K562 (cell line): Measurements from ENCODE around the gene COPB2. TPM values are rescaled to one million over a fixed set of nuclear protein-coding genes. Genes with fewer than 3 reads are reported as not detected.

Experiments used
- ATAC-seq: fragments of 200-7000 bp; cut with Tn5 transposase; 3 replicates; pipeline ENCODE4 v1.9.1; 2020; ENCODE audit warnings: moderate library complexity
- BruUV-seq: library from RNA; stranded (reverse); fragments of 400-500 nt; replicated peaks from 2 replicates; lab custom pipeline; 2021; lab: Mats Ljungman, UMichigan
- CTCF ChIA-PET: fragments of 300-600 bp; formaldehyde crosslinking; extraction: SDS; loops from one replicate; lab custom pipeline; 2021; ENCODE audit warnings: low intra/inter-chr PET ratio; lab: Yijun Ruan, JAX
- POLR2A ChIA-PET: fragments of 300-600, 350-650 bp; sonication (Branson Sonifier 250); formaldehyde crosslinking; extraction: SDS; loops from one replicate; lab custom pipeline; 2021; ENCODE audit warnings: antibody characterized with exemption, inconsistent platforms; lab: Yijun Ruan, JAX
- DNase-seq, 4 experiments: peaks; one replicate each; pipeline versions ENCODE4 v3.0.0 to v3.0.0-alpha.2; 2011 to 2018; ENCODE audit warnings: low spot score in 3 of 4, mixed read lengths in 3 of 4; ENCODE audit errors: extremely low read depth in 1 of 4
- FAIRE-seq: peaks from 2 replicates; lab custom pipeline; 2011; peaks lifted over from hg19 to GRCh38; lab: Jason Lieb, UNC
- H2AFZ ChIP-seq: 2 replicates; pipeline ENCODE4 v1.6.0; 2011; ENCODE audit warnings: low read depth, low read length, control low read depth, inconsistent platforms
- H3K27ac ChIP-seq: fragments of 200-600 bp; 3 replicates; pipeline ENCODE4 v1.8.0; 2011; ENCODE audit warnings: low read depth, mild to moderate bottlenecking, control low read depth, inconsistent platforms, low read length, moderate library complexity, mixed read lengths; ENCODE audit errors: extremely low read depth
- H3K27me3 ChIP-seq, 2 experiments: fragments of 300-600 bp in 1 of 2; 2 replicates in 1 of 2; 3 replicates in 1 of 2; pipeline versions ENCODE4 v1.6.0 to v1.8.0; 2011; ENCODE audit warnings: inconsistent platforms in 2 of 2, low read length in 2 of 2, mild to moderate bottlenecking in 1 of 2, mixed read lengths in 1 of 2, moderate library complexity in 1 of 2; ENCODE audit not compliant: control insufficient read depth in 2 of 2, insufficient read depth in 2 of 2
- H3K36me3 ChIP-seq: fragments of 300-600 bp; 3 replicates; pipeline ENCODE4 v1.8.0; 2011; ENCODE audit warnings: mild to moderate bottlenecking, low read length, inconsistent platforms; ENCODE audit not compliant: control insufficient read depth, insufficient read depth
- H3K4me1 ChIP-seq, 2 experiments: fragments of 200-600 bp in 1 of 2; replicated peaks in 1 of 2; 2 replicates in 1 of 2; 3 replicates in 1 of 2; pipeline versions ENCODE4 v1.5.1 to v1.8.0; 2011; ENCODE audit warnings: inconsistent platforms in 2 of 2, low read length in 2 of 2, mild to moderate bottlenecking in 1 of 2, mixed read lengths in 1 of 2, moderate library complexity in 1 of 2; ENCODE audit not compliant: control insufficient read depth in 2 of 2, insufficient read depth in 2 of 2
- H3K4me2 ChIP-seq: 2 replicates; pipeline ENCODE4 v1.6.1; 2011; ENCODE audit warnings: low read length, control low read depth, inconsistent platforms, mixed read lengths; ENCODE audit not compliant: insufficient read depth
- H3K4me3 ChIP-seq: fragments of 200-600 bp; sonication (generic), shearing (Covaris generic); 2 replicates; pipeline ENCODE4 v1.5.1; 2016; ENCODE audit warnings: control low read depth, inconsistent platforms
- H3K79me2 ChIP-seq: fragments of 200-600 bp; 3 replicates; pipeline ENCODE4 v1.8.0; 2011; ENCODE audit warnings: low read length, inconsistent platforms; ENCODE audit not compliant: control insufficient read depth, insufficient read depth
- H3K9ac ChIP-seq, 2 experiments: 2 replicates each; pipeline versions ENCODE4 v1.6.0 to v1.6.1; 2011; ENCODE audit warnings: low read depth in 2 of 2, low read length in 2 of 2, control low read depth in 1 of 2, inconsistent platforms in 1 of 2, mild to moderate bottlenecking in 1 of 2, mixed read lengths in 1 of 2; ENCODE audit not compliant: insufficient read depth in 1 of 2
- H3K9me1 ChIP-seq: one replicate; pipeline ENCODE4 v1.6.0; 2011; ENCODE audit warnings: inconsistent platforms, mild to moderate bottlenecking, low read length, moderate library complexity; ENCODE audit not compliant: control insufficient read depth, insufficient read depth
- H3K9me3 ChIP-seq: replicated peaks from 2 replicates; pipeline ENCODE4 v1.5.1; 2011; ENCODE audit warnings: low read depth, low read length, inconsistent platforms; ENCODE audit not compliant: control insufficient read depth, insufficient read depth
- H4K20me1 ChIP-seq: replicated peaks from 2 replicates; pipeline ENCODE4 v1.6.1; 2011; ENCODE audit warnings: low read length, inconsistent platforms, mixed read lengths; ENCODE audit not compliant: control insufficient read depth, insufficient read depth
- ADNP ChIP-seq: fragments of 200-800 bp; sonication (Bioruptor generic); IDR thresholded peaks from 2 replicates; pipeline ENCODE4 v1.6.1; 2016; ENCODE audit warnings: missing genetic modification characterization, missing compliant biosample characterization
- BCOR ChIP-seq: fragments of 450-650 bp; IDR thresholded peaks from 2 replicates; pipeline ENCODE4 v1.6.1; 2016
- BRD9 ChIP-seq: fragments of 450-650 bp; IDR thresholded peaks from 2 replicates; pipeline ENCODE4 v1.6.1; 2018; ENCODE audit warnings: low read depth; ENCODE audit not compliant: partially characterized antibody
- CREB1 ChIP-seq, 2 experiments: sonication (generic) in 1 of 2; formaldehyde crosslinking in 1 of 2; IDR thresholded peaks; 2 replicates each; pipeline versions ENCODE4 v1.6.1 to v1.8.0; 2012 to 2022; ENCODE audit warnings: inconsistent platforms in 1 of 2, mild to moderate bottlenecking in 1 of 2, missing genetic modification reagents in 1 of 2, moderate library complexity in 1 of 2
- ELF1 ChIP-seq: fragments of 200-800 bp; sonication (Bioruptor generic); IDR thresholded peaks from 2 replicates; pipeline ENCODE4 v1.6.1; 2016; ENCODE audit warnings: missing genetic modification characterization, missing compliant biosample characterization
- HNRNPUL1 ChIP-seq: fragments of 200-400 bp; formaldehyde crosslinking; IDR thresholded peaks from 2 replicates; pipeline ENCODE4 v1.6.1; 2017; ENCODE audit warnings: low read length
- LARP7 ChIP-seq: fragments of 450-650 bp; IDR thresholded peaks from 2 replicates; pipeline ENCODE4 v1.6.1; 2016
- PCBP1 ChIP-seq: fragments of 200-400 bp; formaldehyde crosslinking; IDR thresholded peaks from 2 replicates; pipeline ENCODE4 v1.6.1; 2018; ENCODE audit warnings: mild to moderate bottlenecking, low read depth, low read length; ENCODE audit not compliant: poor library complexity, severe bottlenecking
- PHB2 ChIP-seq: fragments of 450-650 bp; IDR thresholded peaks from 2 replicates; pipeline ENCODE4 v1.6.1; 2017; ENCODE audit warnings: low read depth
- TAF7 ChIP-seq: fragments of 450-650 bp; IDR thresholded peaks from 2 replicates; pipeline ENCODE4 v1.6.1; 2016; ENCODE audit warnings: missing genetic modification characterization, missing compliant biosample characterization
- YY1 ChIP-seq, 3 experiments: IDR thresholded peaks; 2 replicates each; pipeline ENCODE4 v1.6.1; 2011; ENCODE audit warnings: low read length in 2 of 3, mild to moderate bottlenecking in 2 of 3, moderate library complexity in 2 of 3, borderline replicate concordance in 1 of 3, control low read depth in 1 of 3, low read depth in 1 of 3; ENCODE audit not compliant: insufficient read depth in 3 of 3, insufficient replicate concordance in 2 of 3, control insufficient read depth in 1 of 3, insufficient read length in 1 of 3; ENCODE audit errors: extremely low read depth in 1 of 3
- ZFP36 ChIP-seq: fragments of 150-350 bp; IDR thresholded peaks from 2 replicates; pipeline ENCODE4 v1.6.1; 2018; ENCODE audit warnings: low read length, low read depth; ENCODE audit not compliant: partially characterized antibody
- ZKSCAN1 ChIP-seq: fragments of 150-350 bp; IDR thresholded peaks from 2 replicates; pipeline ENCODE4 v1.6.1; 2016; ENCODE audit warnings: low read depth, low read length
- ZNF224 ChIP-seq: sonication (generic); formaldehyde crosslinking; IDR thresholded peaks from 2 replicates; pipeline ENCODE4 v1.8.0; 2022; ENCODE audit warnings: mild to moderate bottlenecking, missing genetic modification reagents
- ZNF277 ChIP-seq: fragments of 250-450 bp; sonication (Bioruptor Pico); IDR thresholded peaks from 2 replicates; pipeline ENCODE4 v1.8.0; 2022; ENCODE audit warnings: inconsistent platforms, mild to moderate bottlenecking, moderate library complexity, borderline replicate concordance
- WGBS: fragments of 100-300 bp; shearing (Covaris generic); methylation state at CpG from one replicate; pipeline ENCODE4 v1.1.6; 2016; ENCODE audit warnings: low coverage, mixed read lengths; ENCODE audit not compliant: insufficient coverage; ENCODE audit errors: missing lambda C conversion rate; 5-methylcytosine and 5-hydroxymethylcytosine counted together
- in situ Hi-C: fragments of 300-500 bp; cut with MboI; formaldehyde crosslinking; loops from 4 replicates; pipeline ENCODE4 v1.15.0; 2018; ENCODE audit warnings: inconsistent platforms, mixed read lengths
- intact Hi-C: fragments of 100-400 bp; cut with micrococcal nuclease; formaldehyde crosslinking; loops from 2 replicates; pipeline ENCODE4 v1.14.2; 2022
- polyA plus RNA-seq, 8 experiments: library from polyadenylated mRNA; depleted of rRNA in 4 of 8; stranded (reverse) in 5 of 8; unstranded in 3 of 8; fragments of >200 nt; fragmentation: Nextera tagmentation in 2 of 8; fragmentation: Illumina TruSeq in 1 of 8; extraction: Ambion mirVana in 2 of 8; extraction: Trizol in 1 of 8; gene quantifications; 2 replicates each; pipeline versions ENCODE4 v1.2.1 to v1.2.3, GENCODE V29; 2011 to 2014; ENCODE audit warnings: inconsistent platforms in 1 of 8, missing spikeins in 1 of 8
- total RNA-seq, 7 experiments: library from RNA; depleted of rRNA in 6 of 7; stranded (reverse); fragments of >200 nt in 6 of 7; fragmentation: Illumina TruSeq in 2 of 7; extraction: Trizol in 2 of 7; gene quantifications; 2 replicates each; pipeline versions ENCODE4 v1.2.1 to v1.2.3, GENCODE V29; 2011 to 2021; ENCODE audit warnings: low replicate concordance in 1 of 7
- TF ChIP-seq, protein P1 (sequence below): sonication (generic); formaldehyde crosslinking; IDR thresholded peaks from 2 replicates; pipeline ENCODE4 v1.8.1; 2022; ENCODE audit warnings: missing genetic modification reagents
- TF ChIP-seq, protein P2 (sequence below): fragments of 250-450 bp; sonication (Bioruptor Pico); IDR thresholded peaks from 2 replicates; pipeline ENCODE4 v1.5.0; 2021

The COPB2 gene
- total and polyA plus RNA-seq, 9 of the 15 experiments (the other 6 are each of a cell fraction or from before 2014, with no cell fraction given): 64.3 to 189 (median 130) TPM

DNA sequence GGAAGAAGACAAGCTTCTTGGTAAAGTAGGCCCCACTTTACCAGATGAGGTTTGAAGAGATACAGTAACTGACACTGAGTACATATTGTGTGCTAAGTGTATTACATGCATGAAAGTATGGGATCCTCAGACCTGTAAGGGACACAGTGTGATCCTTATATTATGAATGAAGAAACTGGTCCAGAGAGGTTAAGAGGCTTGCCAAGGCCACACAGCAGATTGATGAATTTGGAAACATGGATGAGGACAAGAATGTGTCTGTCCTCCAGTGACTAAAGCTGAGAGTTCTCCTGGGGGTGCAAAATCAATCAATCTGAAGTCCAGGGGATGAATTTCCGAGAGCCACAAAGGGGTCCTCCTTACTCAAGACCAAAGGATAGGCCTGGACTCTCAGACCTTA lies 77.0 kb downstream of the COPB2 start:
- peak overlapping the region; percentile 61 for H3K27ac ChIP-seq
- CTCF ChIA-PET: interaction anchor here (0.6 kb wide), 1 partner anchor 10 kb away, joined by 3 read pairs; no protein-coding TSS in a partner anchor
- TF ChIP-seq BCOR (peak; percentile 86), ZNF224 (no peak), PHB2 (no peak), BRD9 (no peak), ELF1 (tag) (no peak), ADNP (tag) (peak; percentile 74; the same call in 1 of the 2 replicates), PCBP1 (no peak), LARP7 (no peak), ZKSCAN1 (no peak), TAF7 (tag) (no peak), YY1 (IDR thresholded peaks at IDR 0.05; ENCODE audit: borderline replicate concordance in 1 of 3, control insufficient read depth in 1 of 3, extremely low read depth in 1 of 3, insufficient read depth in 3 of 3, insufficient read length in 1 of 3, insufficient replicate concordance in 2 of 3, low read depth in 1 of 3, low read length in 2 of 3) (no peak), CREB1 (IDR thresholded peaks at IDR 0.05) (no peak), CREB1 (CRISPR knock-in tag; IDR thresholded peaks at IDR 0.05) (0 out of 2 replicates have a peak, but pooled peaks have one; percentile 14), ZNF277 (CRISPR knock-in tag) (no peak), ZFP36 (peak; percentile 81), HNRNPUL1 (no peak)
- TF ChIP-seq, protein P1, sequence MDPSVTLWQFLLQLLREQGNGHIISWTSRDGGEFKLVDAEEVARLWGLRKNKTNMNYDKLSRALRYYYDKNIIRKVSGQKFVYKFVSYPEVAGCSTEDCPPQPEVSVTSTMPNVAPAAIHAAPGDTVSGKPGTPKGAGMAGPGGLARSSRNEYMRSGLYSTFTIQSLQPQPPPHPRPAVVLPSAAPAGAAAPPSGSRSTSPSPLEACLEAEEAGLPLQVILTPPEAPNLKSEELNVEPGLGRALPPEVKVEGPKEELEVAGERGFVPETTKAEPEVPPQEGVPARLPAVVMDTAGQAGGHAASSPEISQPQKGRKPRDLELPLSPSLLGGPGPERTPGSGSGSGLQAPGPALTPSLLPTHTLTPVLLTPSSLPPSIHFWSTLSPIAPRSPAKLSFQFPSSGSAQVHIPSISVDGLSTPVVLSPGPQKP (CRISPR knock-in tag): no peak
- TF ChIP-seq, protein P2, sequence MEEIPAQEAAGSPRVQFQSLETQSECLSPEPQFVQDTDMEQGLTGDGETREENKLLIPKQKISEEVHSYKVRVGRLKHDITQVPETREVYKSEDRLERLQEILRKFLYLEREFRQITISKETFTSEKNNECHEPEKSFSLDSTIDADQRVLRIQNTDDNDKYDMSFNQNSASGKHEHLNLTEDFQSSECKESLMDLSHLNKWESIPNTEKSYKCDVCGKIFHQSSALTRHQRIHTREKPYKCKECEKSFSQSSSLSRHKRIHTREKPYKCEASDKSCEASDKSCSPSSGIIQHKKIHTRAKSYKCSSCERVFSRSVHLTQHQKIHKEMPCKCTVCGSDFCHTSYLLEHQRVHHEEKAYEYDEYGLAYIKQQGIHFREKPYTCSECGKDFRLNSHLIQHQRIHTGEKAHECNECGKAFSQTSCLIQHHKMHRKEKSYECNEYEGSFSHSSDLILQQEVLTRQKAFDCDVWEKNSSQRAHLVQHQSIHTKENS (CRISPR knock-in tag): no peak

More for the DNA sequence above, 77.0 kb downstream of the COPB2 start:
- 8% methylated on average over 1 of the region's 1 CpG for WGBS
- no peak for ATAC-seq
- Histone ChIP-seq H3K9me1 (peaks cover 3% of the 10 kb centered on the region), H3K4me2 (peak overlapping the region; percentile 67), H3K79me2 (no peaks in the 10 kb centered on the region), H3K36me3 (no peaks in the 10 kb centered on the region), H3K9ac (peak overlapping the region in 1 of 2 experiments; percentile 3; a peak in 1 of 4 replicates), H3K9me3 (no peaks in the 10 kb centered on the region), H3K27me3 (no peaks in the 10 kb centered on the region), H3K4me3 (no peak overlapping the region), H3K4me1 (peaks cover 32 to 62% of the 10 kb centered on the region in 2 experiments), H2AFZ (peak overlapping the region; percentile 97), H4K20me1 (no peaks in the 10 kb centered on the region)
- no peak for FAIRE-seq
- in situ Hi-C loops: no loop called here
- no TSS peak for BruUV-seq
- intact Hi-C loops: no loop called here
- POLR2A ChIA-PET: interaction anchor here (0.6 to 3.4 kb wide), 4 partner anchors 11 to 129 kb away, joined by 3 to 19 read pairs (median 4); no protein-coding TSS in a partner anchor
- no peak for DNase-seq
